ENCODE measurements around the gene ACSM3. TPM values are rescaled to one million over a fixed set of nuclear protein-coding genes. Genes with fewer than 3 reads are reported as not detected.
A peak's percentile ranks its signal among the peaks of the same experiment; 100 is the strongest.
"Not testable (repeated sequence)": the region's sequence is repeated elsewhere in the genome, so short reads cannot be mapped to it uniquely, and the experiment has no call there.

Gene ACSM3, protein sequence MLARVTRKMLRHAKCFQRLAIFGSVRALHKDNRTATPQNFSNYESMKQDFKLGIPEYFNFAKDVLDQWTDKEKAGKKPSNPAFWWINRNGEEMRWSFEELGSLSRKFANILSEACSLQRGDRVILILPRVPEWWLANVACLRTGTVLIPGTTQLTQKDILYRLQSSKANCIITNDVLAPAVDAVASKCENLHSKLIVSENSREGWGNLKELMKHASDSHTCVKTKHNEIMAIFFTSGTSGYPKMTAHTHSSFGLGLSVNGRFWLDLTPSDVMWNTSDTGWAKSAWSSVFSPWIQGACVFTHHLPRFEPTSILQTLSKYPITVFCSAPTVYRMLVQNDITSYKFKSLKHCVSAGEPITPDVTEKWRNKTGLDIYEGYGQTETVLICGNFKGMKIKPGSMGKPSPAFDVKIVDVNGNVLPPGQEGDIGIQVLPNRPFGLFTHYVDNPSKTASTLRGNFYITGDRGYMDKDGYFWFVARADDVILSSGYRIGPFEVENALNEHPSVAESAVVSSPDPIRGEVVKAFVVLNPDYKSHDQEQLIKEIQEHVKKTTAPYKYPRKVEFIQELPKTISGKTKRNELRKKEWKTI
- 1 to 10 TPM; 2.1 to 3.6 TPM for total RNA-seq
- long read RNA-seq, donor 1, partial matches to known transcripts = 0 of 2 reads
- long read RNA-seq, donor 1, other reads (novel, unspliced or antisense) = 2 of 2 reads
- long read RNA-seq, donor 2, partial matches to known transcripts = 0 of 2 reads
- long read RNA-seq, donor 2, other reads (novel, unspliced or antisense) = 1 of 2 reads

DNA sequence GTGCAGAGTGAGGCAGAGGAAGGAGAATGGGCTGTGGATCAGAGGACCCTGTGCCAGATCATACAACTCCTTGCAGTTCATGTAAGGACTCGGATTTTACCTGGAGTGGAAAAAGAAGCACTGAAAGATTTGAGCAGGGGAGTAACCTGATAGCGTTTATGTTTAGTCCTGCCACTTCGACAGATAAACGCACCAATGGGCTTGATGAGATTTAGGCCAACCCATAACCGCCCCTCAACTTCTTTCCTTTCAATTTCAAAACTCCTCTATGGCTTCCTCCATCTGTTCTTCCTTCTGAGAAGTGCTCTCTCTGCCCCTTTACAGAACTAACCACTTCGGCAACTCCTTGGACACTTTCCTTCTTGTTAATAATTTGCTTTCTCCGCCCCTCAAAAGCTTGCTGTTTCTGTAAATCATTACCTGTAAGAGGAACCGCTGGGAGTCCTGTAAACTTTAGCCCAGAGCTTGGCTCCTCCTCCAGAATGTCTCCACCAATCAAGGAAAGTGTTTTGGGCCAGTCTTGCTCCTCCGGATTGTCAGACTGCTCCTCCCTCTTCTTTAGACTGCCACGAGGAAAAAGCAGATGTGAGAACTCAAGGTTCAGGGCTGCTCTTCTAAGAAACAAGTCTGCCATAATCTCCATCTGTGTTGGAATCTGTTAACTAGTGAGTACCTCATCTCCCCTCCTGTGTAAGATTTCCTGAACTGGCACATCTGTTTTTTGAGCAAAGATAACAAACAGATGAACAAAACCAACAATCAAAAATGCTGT, at the start of gene ACSM3:
Gene ACSM3, plus strand, starts transcription at position 554 of the 772 bp plus-strand sequence. CDS start 6,021 bp downstream, outside the sequence.
- DNase-seq (ENCODE audit: low spot score) = no peak
- intact Hi-C loops (cut with DNase I) = no loop called here

DNA sequence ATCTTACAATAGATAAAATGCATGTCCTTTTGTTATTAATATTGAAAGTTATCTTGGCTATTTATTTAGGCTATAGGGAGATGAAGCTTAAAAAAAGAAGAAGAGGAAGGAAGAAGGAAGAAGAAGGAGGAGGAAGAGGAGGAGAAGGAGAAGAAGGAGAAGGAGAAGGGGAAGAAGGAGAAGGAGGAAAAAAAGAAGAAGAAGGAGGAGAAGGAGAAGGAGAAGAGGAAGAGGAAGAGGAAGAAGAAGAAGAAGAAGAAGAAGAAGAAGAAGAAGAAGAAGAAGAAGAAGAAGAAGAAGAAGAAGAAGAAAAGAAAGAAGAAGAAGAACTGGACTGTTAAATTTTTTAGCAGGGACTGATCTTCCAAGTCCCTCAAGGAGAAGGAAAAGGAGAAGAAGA, 46.1 kb upstream of the ACSM3 start:
- intact Hi-C loops (cut with DNase I) = not testable (repeated sequence)

DNA sequence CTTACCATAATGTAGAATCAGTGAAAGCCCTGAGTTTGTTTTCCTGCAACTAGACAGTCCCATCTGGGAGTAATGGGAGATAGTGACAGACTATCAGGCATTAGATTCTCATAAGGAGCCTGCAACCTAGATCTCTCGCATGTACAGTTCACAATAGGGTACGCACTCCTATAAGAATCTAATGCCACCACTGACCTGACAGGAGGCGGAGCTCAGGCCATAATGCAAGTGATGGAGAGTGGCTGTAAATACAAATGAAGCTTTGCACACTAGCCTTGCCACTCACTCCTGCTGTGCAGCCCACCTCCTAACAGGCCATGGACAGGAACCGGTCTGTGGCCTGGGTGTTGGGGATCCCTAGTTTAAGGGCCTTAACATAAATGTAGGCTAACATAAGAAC, 43.6 kb upstream of the ACSM3 start:
- intact Hi-C loops (cut with DNase I) = no loop called here
- DNase-seq (ENCODE audit: low spot score) = no peak

More for the DNA sequence above, 46.1 kb upstream of the ACSM3 start:
- not testable (repeated sequence) for DNase-seq (ENCODE audit: low spot score)

DNA sequence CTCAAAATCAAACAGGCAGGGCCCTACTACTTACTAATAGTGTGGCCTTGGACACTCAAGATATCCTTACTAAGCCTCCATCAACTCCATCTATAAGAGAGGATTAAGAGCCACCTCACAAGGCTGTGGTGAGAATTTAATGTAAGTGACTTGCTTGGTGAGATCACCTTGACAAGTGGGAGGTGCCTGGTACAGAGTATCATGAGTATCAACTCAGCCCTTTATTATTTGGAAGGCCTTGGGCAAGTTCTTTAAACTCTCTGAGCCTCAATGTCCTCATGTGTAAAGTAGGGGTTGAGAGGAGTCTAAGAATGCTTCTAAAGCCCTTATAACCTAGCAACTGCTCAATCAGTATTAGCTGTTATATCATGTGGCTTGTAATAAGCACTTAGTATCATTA, 37.2 kb upstream of the ACSM3 start:
- intact Hi-C loops (cut with DNase I) = no loop called here
- DNase-seq (ENCODE audit: low spot score) = no peak

DNA sequence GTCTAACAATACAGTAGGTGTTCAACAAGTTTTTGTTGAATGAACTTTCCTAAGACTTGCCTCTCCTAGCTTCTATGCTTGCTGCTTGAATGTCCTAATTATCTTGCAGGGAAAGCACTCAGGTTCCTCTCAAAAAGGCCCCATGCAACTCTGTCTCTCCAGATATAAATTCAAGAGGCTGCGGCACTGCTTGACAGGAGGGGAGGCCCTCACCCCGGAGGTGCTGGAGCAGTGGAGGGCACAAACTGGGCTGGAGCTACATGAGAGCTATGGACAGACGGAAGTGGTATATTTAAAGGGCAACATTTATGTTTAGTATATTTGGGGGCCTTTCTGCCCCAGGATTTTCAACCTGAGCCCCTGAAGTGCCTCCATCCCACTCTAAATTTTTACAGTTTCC, 36.6 kb upstream of the ACSM3 start:
- no peak for DNase-seq (ENCODE audit: low spot score)
- intact Hi-C loops (cut with DNase I) = no loop called here

DNA sequence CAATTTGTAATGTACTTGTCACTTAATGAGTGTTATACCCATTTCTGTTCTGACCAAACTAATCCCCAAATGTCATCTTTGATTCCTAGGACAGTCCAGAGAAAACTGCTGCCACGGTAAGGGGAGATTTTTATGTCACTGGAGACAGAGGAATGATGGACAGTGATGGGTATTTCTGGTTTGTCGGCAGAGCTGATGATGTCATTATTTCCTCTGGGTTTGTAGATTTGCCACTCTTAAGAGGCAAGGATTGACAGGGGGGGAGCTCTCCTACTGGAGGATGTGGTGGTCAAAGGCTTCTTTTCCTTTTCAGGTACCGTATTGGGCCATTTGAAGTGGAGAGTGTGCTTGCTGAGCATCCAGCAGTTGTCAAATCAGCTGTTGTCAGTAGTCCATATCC, 34.7 kb upstream of the ACSM3 start:
- no peak for DNase-seq (ENCODE audit: low spot score)
- intact Hi-C loops (cut with DNase I) = no loop called here

DNA sequence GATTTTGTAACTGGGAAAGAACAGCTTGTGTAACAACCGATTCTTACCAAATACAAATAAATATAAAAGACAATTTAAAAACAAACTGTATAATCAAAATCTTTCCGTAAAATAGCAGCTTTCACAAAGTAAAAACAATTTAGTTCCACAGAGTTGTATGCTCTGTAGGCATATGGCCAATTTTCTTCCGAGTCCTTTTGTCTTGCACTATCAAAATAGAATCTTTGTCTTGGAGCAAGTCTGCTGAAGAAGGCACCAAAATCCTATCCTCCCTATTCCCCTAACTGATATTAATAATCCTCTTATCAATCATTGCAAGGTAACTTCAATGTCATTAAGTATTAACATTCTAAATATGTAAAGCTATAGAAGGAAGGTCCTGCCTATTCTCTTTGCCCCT, 29.8 kb upstream of the ACSM3 start:
- intact Hi-C loops (cut with DNase I) = no loop called here
- no peak for DNase-seq (ENCODE audit: low spot score)

DNA sequence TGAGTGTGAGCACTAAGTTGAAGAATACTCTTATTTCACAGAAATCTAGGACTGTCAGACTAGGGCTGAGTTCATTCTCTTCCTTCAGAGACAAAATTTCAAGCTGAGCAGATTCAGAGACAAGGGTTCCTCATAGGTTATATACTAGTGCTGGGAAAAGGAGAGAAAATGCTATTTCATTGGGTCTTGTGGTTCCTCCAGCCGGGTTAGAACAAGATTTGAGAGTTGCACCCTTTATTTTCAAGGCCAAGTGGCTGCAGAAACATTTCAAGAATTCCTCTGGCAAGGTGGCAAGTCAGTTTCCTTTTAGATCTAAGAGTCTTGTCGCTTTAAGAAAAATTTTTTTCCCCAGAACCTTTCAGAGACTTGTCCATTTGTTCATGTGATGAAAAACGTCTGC, 29.0 kb upstream of the ACSM3 start:
- intact Hi-C loops (cut with DNase I) = no loop called here
- DNase-seq (ENCODE audit: low spot score) = no peak

DNA sequence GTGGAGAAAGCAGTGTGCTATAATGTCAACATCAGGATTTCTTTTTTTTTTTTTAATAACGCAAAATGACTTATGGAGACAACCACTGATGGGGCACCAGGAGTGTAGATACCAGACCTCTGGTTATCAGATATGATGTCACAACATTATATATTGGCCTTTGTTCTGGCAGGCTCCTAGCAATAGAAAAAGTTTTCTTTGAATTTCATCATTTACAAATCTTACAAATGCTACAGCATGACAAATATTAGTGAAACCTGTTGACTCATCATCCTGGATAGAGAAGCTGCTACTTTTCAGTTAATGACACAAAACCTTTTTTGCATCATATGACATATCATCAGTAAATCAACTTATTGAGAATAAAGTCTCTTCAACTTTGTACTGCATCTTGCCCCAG, 28.3 kb upstream of the ACSM3 start:
- no peak for DNase-seq (ENCODE audit: low spot score)
- intact Hi-C loops (cut with DNase I) = no loop called here

DNA sequence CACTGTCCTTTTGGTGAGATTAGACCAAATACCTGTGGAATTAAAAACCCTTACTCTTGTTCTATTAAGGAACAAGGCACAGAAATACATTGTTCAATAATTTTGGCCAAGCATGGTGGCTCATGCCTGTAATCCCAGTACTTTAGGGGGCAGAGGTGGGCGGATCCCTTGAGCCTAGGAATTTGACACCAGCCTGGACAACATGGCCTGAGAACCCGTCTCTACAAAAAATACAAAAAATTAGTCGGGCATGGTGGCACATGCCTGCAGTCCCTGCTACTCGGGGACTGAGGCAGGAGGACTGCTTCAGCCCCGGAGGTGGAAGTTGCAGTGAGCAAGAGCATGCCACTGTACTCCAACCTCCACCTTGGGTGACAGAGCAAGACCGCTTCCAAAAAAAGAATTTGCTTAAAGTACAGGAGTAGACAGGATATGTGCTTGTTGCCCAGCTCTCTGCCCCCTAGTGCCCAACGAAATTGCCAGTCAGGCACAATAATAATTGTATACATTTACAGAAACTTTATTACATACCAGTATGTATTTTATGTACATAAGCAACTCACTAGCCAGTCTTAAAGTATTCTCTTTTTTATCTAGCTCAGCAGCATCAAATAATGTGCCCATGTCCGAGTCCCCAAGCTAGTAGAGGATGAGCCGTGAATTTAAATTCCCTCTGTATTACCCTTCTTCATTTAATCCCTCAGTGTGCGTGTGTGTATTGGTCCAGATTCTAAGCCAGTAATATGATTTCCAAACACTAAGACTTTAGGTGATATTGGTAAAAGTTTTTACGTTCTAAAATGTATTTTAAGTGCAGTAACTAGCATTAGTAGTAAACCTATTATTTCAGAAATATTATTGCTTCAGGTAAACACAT, 23.6 kb upstream of the ACSM3 start:
- intact Hi-C loops (cut with DNase I) = no loop called here
- no peak for DNase-seq (ENCODE audit: low spot score)

DNA sequence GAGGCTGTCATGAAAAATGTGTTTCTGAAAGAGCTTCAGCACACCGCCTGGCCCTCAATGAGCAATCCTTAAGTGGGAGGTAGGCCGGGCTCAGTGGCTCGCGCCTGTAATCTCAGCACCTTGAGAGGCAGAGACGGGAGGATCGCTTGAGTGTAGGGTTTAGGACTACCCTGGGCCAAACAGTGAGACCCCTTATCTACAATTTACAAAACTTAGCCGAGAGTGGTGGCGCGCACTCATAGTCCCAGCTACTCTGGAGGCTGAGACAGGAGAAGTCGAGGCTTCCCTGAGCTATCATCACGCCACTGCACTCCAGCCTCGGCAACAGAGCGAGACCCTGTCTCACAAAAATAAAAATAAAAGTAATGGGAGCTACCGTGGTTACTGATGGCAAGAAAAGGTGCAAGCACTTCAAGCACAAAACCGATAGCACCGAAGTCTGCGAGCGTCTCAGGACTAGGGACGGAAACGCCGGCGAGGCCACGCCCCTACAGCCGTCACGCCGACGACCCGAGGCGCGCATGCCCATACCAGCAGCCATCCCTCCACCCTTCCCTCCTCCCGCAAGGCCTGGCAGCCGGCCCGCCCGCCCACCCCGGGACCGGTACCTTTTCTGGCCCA, 22.8 kb upstream of the ACSM3 start:
- DNase-seq (ENCODE audit: low spot score) = peak; percentile 97
- intact Hi-C loops (cut with DNase I) = no loop called here

DNA sequence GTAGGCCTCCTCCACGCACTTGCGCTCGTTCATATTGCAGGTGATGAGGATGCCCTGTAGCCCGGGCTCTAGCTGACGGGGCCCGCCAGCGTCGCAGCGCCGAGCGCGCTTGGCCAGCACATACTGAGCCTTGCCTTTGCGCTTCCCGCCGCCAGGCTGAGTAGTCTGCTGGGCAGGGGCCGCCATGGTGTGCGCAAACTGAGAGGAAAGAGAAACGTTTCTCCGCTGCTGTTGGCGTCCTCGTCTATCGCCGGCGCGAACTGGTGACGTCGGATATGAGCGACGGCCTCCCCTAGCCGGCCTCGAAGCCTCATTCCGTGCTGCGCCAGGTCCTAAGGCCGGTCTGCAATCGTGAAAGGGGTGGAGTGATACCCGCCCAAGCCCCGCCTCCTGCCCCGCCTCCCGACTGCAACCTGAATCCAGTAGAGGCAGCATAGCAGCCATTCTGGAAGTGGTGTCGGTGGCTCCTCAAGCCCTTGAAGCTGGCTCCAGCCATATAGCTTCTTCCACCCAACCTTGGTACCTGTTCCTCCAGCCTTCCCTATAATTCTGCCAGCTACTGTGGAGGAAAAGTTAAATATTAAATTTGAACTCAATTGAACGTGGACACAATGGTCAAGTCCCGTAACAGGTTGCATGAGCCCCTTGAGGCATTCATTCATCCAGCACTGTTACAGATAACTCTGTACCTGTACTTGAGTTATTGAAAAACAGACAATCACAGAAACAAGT, 22.1 kb upstream of the ACSM3 start, which contains the start of gene THUMPD1:
Gene THUMPD1, minus strand, starts transcription at position 265 of the 732 bp plus-strand sequence. Its CDS starts 79 bp downstream, at position 186.
- intact Hi-C loops (cut with DNase I) = no loop called here
- DNase-seq (ENCODE audit: low spot score) = peak; percentile 99

DNA sequence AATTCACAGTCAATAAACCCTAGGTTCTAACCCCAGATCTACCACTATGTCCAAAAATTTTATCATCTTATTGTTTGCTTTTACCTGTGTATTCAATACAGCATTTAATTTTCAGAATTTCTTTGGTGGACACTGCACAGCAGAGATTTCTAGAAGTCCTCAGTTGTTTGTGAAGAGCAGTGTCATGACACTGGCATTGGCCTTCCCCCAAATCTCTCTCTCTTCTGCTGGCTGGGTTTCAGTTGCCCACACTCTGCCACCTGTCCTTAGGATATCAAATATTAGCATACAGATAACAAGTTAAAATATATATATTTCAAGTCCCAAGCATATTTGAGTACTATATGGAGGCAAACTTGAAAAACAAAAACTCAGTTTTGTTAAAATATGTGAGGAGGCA, 20.2 kb upstream of the ACSM3 start:
- intact Hi-C loops (cut with DNase I) = no loop called here
- no peak for DNase-seq (ENCODE audit: low spot score)

DNA sequence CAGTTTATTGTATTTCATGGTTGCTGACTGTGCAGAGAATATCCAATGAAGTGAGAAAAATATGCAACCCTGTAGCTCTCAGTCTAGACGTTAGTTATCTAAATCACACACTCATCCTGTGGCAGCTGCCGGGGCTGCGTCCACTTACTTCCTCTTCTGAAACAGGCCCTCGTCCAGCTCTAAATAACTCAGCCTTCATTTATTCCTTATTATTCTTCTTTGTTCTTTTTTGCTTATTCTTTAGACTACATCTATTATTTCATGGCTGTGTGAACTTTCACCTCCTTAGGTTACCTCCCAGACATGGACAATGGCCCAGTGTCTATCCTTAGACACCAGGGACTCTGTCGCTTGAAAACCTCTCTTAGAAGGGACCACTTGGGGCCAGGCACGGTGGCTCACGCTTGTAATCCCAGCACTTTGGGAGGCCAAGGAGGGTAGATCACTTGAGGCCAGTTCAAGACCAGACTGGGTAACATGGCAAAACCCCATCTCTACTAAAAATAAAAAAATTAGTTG, 18.8 kb upstream of the ACSM3 start:
- intact Hi-C loops (cut with DNase I) = no loop called here
- DNase-seq (ENCODE audit: low spot score) = no peak

DNA sequence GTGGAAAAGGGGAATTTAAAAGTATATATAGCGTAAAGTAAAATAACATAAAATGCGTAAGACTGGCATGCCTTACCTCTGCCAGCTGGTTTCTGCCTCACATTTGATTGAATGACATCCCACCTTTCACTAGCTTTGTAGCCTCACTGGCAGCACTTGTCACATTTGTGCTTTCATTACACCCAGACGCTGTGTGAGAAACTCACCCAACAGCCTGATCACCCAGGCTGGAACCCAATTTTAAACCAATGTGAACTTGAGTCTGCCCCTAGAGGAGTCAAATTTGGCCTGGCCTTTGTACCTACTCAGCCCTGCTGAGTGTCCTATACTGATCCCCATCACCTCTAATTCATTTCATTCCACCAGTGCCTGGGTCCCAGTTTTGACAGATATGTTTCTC, 17.4 kb upstream of the ACSM3 start:
- DNase-seq (ENCODE audit: low spot score) = no peak
- intact Hi-C loops (cut with DNase I) = no loop called here

DNA sequence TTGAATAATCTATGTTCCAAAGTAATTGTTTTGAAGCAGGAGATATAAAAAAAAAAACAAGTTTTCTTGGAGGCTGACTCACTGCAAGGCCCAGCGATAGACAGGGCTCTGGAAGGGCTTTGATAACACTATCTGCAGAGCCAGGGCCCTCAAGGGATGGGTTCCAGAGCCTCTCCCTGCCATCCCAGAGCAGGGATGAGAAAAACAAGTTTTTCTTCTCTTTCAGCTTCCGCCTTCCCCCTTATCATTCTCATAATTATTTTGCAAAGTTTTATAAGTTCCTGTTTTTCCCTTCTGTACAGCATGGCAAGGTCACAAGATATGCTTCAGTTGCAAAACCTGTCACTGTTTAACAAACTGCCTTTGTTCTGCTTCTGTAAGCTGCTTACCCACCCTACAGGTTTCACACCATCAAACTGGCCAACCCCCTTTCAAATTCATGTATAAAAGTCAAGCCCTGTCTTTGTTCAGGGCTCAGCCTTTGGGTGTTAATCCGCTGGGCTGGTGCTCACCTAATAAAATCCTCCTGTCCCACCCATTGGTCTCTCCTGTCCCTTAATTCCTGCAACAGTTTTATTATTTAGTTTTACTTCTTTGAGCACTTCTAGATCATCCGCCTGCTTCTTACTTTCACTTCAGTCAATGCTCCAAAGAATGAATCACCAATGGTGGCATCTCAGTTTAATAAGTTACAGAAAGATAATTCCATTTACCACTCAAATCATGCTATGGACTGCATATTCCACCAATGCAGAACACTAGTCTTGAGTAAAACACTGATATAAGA, 16.6 kb upstream of the ACSM3 start:
- no peak for DNase-seq (ENCODE audit: low spot score)
- intact Hi-C loops (cut with DNase I) = no loop called here

DNA sequence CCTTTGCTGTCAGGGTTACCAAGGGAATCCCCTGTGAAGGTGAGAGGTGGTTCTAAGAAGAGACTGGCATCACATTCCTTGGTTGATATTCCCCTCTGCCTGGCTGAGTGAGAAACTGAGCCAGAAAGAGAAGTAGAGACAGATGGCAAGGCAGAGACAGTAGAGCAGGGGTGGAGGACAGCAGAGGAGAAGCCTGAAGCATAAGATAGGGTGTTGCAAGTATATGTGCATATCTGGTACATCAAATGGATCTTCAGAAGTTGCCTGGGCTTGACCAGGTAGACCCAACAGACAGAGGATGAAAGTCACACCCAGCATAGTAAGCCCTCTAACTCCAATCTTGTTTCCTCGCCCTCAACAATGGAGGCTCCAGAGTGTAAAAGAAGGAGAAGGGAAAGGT, 14.3 kb upstream of the ACSM3 start:
- DNase-seq (ENCODE audit: low spot score) = no peak
- intact Hi-C loops (cut with DNase I) = no loop called here

Measured in posterior vena cava (tissue), 2 donors.